Fibroblast of lung (primary cell): ENCODE results near the gene TNFSF8.

Experiments used
- EZH2 ChIP-seq: IDR thresholded peaks from 2 replicates; pipeline ENCODE4 v1.5.1; 2012; ENCODE audit warnings: low read length, control low read depth, mild to moderate bottlenecking; ENCODE audit errors: missing control alignments
- TF ChIP-seq, protein P1 (sequence below), 2 donors: IDR thresholded peaks in 1 of 2; conservative IDR thresholded peaks in 1 of 2; 1 replicate in 1 of 2; 2 replicates in 1 of 2; pipeline ENCODE4 v1.5.1; 2011 to 2012; ENCODE audit warnings: low read length in 2 of 2, control low read depth in 1 of 2, inconsistent platforms in 1 of 2, low read depth in 1 of 2, mild to moderate bottlenecking in 1 of 2

DNA sequence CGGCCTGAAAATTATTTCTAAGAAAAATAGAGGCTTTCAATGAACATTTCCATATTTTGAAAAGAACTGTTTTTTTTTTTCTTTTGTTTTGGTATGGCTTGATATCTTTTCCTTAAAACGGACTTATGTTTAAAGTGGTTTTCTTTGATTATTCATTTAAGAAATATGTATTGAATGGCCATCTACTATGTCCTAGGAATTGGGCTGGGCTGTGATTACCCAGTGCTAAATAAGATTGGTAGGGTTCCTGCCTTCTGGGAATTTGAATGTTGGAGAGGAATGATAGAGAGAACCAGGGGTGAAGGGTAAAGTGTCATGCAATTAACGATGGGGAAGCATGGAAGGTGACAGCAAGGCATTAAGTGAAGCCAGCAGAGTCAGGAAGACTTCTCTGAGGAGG is 33.2 kb downstream of the TNFSF8 start:
- TF ChIP-seq, protein P1, sequence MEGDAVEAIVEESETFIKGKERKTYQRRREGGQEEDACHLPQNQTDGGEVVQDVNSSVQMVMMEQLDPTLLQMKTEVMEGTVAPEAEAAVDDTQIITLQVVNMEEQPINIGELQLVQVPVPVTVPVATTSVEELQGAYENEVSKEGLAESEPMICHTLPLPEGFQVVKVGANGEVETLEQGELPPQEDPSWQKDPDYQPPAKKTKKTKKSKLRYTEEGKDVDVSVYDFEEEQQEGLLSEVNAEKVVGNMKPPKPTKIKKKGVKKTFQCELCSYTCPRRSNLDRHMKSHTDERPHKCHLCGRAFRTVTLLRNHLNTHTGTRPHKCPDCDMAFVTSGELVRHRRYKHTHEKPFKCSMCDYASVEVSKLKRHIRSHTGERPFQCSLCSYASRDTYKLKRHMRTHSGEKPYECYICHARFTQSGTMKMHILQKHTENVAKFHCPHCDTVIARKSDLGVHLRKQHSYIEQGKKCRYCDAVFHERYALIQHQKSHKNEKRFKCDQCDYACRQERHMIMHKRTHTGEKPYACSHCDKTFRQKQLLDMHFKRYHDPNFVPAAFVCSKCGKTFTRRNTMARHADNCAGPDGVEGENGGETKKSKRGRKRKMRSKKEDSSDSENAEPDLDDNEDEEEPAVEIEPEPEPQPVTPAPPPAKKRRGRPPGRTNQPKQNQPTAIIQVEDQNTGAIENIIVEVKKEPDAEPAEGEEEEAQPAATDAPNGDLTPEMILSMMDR (conservative IDR thresholded peaks at IDR 0.05 in 1 of 2, IDR thresholded peaks at IDR 0.05 in 1 of 2; ENCODE audit: low read depth in 1 of 2, low read length in 2 of 2) = no peak
- TF ChIP-seq EZH2 = no peak
